NB4 (cell line): ENCODE data around the gene PGGT1B.

Source experiments
- CTCF ChIP-seq: IDR thresholded peaks from one replicate; pipeline ENCODE4 v1.5.1; 2012; ENCODE audit warnings: low read depth, low read length
- POLR2A ChIP-seq: IDR thresholded peaks from 2 replicates; pipeline ENCODE4 v1.6.1; 2011; ENCODE audit warnings: mild to moderate bottlenecking; ENCODE audit not compliant: insufficient read length; ENCODE audit errors: extremely low read depth

GRCh38 chr5:115308815-115309214 lies 46.1 kb upstream of the PGGT1B start:
- TF ChIP-seq CTCF (no peak), POLR2A (no peak)
